ENCODE measurements around the gene SIMC1. TPM values are rescaled to one million over a fixed set of nuclear protein-coding genes. Genes with fewer than 3 reads are reported as not detected.
"Not testable (repeated sequence)": the region's sequence is repeated elsewhere in the genome, so short reads cannot be mapped to it uniquely, and the experiment has no call there.

SIMC1 gene
- total RNA-seq, 1 experiment from 2014 or later: 17.9 TPM

- H3K9me3 Mint-ChIP-seq: peaks cover 19% of the 10 kb centered on the region
- H3K4me1 Mint-ChIP-seq; H3K27me3 Mint-ChIP-seq (ENCODE audit: low read depth); H3K4me3 Mint-ChIP-seq; DNase-seq (ENCODE audit: low spot score); POLR2A ChIA-PET; ATAC-seq; H3K27ac Mint-ChIP-seq; CTCF ChIA-PET: not testable (repeated sequence)
- peaks cover 18% of the 10 kb centered on the region for H3K36me3 Mint-ChIP-seq
Measured at GRCh38 chr5:176253370-176254065, 15.3 kb downstream of the SIMC1 start.

DNA sequence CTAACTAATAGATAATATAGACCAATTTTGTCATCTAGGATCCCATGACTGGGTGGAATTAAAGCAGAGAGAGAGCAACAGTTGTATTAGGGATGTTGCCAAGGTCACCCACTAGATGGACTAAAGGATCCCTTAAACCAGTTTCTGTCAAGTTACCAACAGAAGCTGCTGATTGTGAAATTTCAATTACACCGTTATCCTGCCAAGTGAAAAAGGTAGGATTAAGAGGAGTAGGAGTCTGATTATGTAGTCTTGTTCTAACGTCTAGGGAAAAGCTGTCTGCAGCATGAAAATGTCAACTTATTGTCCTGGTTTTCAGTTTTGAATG, 15.8 kb downstream of the SIMC1 start:
- H3K4me3 Mint-ChIP-seq; DNase-seq (ENCODE audit: low spot score); H3K4me1 Mint-ChIP-seq; H3K27me3 Mint-ChIP-seq (ENCODE audit: low read depth); H3K27ac Mint-ChIP-seq; CTCF ChIA-PET; ATAC-seq; POLR2A ChIA-PET: not testable (repeated sequence)
- Mint-ChIP-seq H3K36me3 (peaks cover 18% of the 10 kb centered on the region), H3K9me3 (peaks cover 16% of the 10 kb centered on the region)

DNA sequence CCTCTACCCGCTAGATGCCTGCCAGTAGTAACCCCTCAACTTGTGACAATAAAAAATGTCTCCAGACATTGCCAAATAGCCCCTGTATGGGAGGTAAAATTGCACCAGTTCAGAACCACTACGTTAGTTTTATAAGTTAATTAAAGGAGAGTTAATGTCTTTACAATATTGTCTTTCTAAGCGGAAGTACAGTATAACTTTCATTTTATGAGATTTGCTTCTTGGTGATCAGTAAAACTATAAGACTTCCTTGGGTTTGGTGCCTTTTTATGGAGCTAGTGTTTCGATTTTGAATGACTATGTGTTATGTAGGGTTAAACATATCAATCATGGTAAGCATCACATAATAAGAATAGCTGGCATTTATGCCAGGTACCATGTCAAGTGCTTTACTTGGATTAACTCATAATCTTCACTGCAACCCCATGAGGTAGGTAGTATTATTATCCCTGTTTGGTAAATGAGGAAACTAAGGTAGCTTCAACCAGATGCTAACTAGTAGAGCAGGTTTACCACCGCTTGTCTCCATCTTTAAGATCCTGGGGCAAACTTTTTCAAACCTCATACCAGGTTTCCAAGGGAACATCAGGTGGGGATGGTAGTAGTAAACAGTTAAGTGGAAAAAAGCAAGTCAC, 19.8 kb downstream of the SIMC1 start:
- H3K27ac Mint-ChIP-seq; H3K9me3 Mint-ChIP-seq; H3K4me1 Mint-ChIP-seq; ATAC-seq; POLR2A ChIA-PET; H3K4me3 Mint-ChIP-seq; CTCF ChIA-PET; DNase-seq (ENCODE audit: low spot score); H3K27me3 Mint-ChIP-seq (ENCODE audit: low read depth): not testable (repeated sequence)
- peaks cover 13% of the 10 kb centered on the region for H3K36me3 Mint-ChIP-seq

GRCh38 chr5:176260682-176261081, 22.5 kb downstream of the SIMC1 start:
- H3K4me3 Mint-ChIP-seq; H3K4me1 Mint-ChIP-seq; POLR2A ChIA-PET; H3K27me3 Mint-ChIP-seq (ENCODE audit: low read depth); DNase-seq (ENCODE audit: low spot score); H3K27ac Mint-ChIP-seq; CTCF ChIA-PET; ATAC-seq: not testable (repeated sequence)
- peaks cover 27% of the 10 kb centered on the region for H3K9me3 Mint-ChIP-seq
- H3K36me3 Mint-ChIP-seq: peaks cover 30% of the 10 kb centered on the region

GRCh38 chr5:176266448-176266847, 28.2 kb downstream of the SIMC1 start:
- H3K27ac Mint-ChIP-seq; H3K4me3 Mint-ChIP-seq; ATAC-seq; H3K4me1 Mint-ChIP-seq; DNase-seq (ENCODE audit: low spot score); H3K27me3 Mint-ChIP-seq (ENCODE audit: low read depth); CTCF ChIA-PET; POLR2A ChIA-PET: not testable (repeated sequence)
- peaks cover 37% of the 10 kb centered on the region for H3K36me3 Mint-ChIP-seq
- H3K9me3 Mint-ChIP-seq: peaks cover 27% of the 10 kb centered on the region

GRCh38 chr5:176289018-176289417, 50.8 kb downstream of the SIMC1 start:
- H3K27me3 Mint-ChIP-seq (ENCODE audit: low read depth); H3K27ac Mint-ChIP-seq; H3K4me1 Mint-ChIP-seq; CTCF ChIA-PET; ATAC-seq; H3K4me3 Mint-ChIP-seq; DNase-seq (ENCODE audit: low spot score); POLR2A ChIA-PET: not testable (repeated sequence)
- Mint-ChIP-seq H3K36me3 (peaks cover 13% of the 10 kb centered on the region), H3K9me3 (peaks cover 22% of the 10 kb centered on the region)

- H3K4me3 Mint-ChIP-seq; H3K4me1 Mint-ChIP-seq; ATAC-seq; CTCF ChIA-PET; POLR2A ChIA-PET; H3K27ac Mint-ChIP-seq; H3K36me3 Mint-ChIP-seq; H3K27me3 Mint-ChIP-seq (ENCODE audit: low read depth); DNase-seq (ENCODE audit: low spot score): not testable (repeated sequence)
- peaks cover 15% of the 10 kb centered on the region for H3K9me3 Mint-ChIP-seq
Measured at GRCh38 chr5:176290057-176290840, 52.0 kb downstream of the SIMC1 start.

- POLR2A ChIA-PET; H3K27ac Mint-ChIP-seq; DNase-seq (ENCODE audit: low spot score); H3K4me1 Mint-ChIP-seq; ATAC-seq; H3K4me3 Mint-ChIP-seq; H3K27me3 Mint-ChIP-seq (ENCODE audit: low read depth); CTCF ChIA-PET: not testable (repeated sequence)
- peaks cover 25% of the 10 kb centered on the region for H3K9me3 Mint-ChIP-seq
- peaks cover 49% of the 10 kb centered on the region for H3K36me3 Mint-ChIP-seq
Measured at GRCh38 chr5:176305356-176305755, 67.1 kb downstream of the SIMC1 start.
